ENCODE results near the gene GALR3.

The GALR3 gene

GRCh38 chr22:37806409-37807333, 16.5 kb upstream of the GALR3 start:
- Histone ChIP-seq H3K9me3 (replicated peaks in 1 of 11) (peaks cover 0 to 13% (median 9%) of the 10 kb centered on the region in 11 experiments; a peak in 13 of 22 replicates), H3K9ac (no peak overlapping the region), H4K20me1 (peaks cover 0 to 49% (median 19%) of the 10 kb centered on the region in 11 experiments; a peak in 9 of 22 replicates), H3K4me2 (peak overlapping the region; percentile 4 to 99 (median 98); a peak in 18 of 22 replicates), H3K4me3 (peak overlapping the region in 2 of 10 experiments; percentile 62 to 70; a peak in 2 of 20 replicates), H3K4me1 (peaks cover 25 to 47% (median 40%) of the 10 kb centered on the region in 10 experiments), H3K36me3 (no peaks in the 10 kb centered on the region), H3K27ac (no peak overlapping the region), H3K27me3 (peaks cover 83 to 87% (median 86%) of the 10 kb centered on the region in 11 experiments)
- TF ChIP-seq Cebpa-rat (IDR thresholded peaks at IDR 0.05), result no peak

- Histone ChIP-seq H3K27me3 (peaks cover 73 to 81% (median 76%) of the 10 kb centered on the region in 11 experiments), H3K9ac (peak within 1 kb of the TSS; percentile 2 to 76 (median 65); a peak in 19 of 22 replicates), H3K4me1 (peaks cover 25 to 38% (median 31%) of the 10 kb centered on the region in 10 experiments), H3K36me3 (no peaks in the 10 kb centered on the region), H3K4me3 (peak within 1 kb of the TSS; percentile 56 to 74 (median 67)), H3K4me2 (peak within 1 kb of the TSS; percentile 92 to 99 (median 99)), H3K9me3 (replicated peaks in 1 of 11) (peaks cover 0 to 13% (median 9%) of the 10 kb centered on the region in 11 experiments; a peak in 13 of 22 replicates), H4K20me1 (peaks cover 0 to 49% (median 19%) of the 10 kb centered on the region in 11 experiments; a peak in 9 of 22 replicates), H3K27ac (peak within 1 kb of the TSS in 1 of 11 experiments; percentile 12; a peak in 1 of 22 replicates)
- no peak for TF ChIP-seq Cebpa-rat (IDR thresholded peaks at IDR 0.05)
These were observed 15.5 kb upstream of the GALR3 start, which contains the start of gene GCAT for GRCh38 chr22:37807410-37808293. Gene GCAT, plus strand, starts transcription at chr22:37807934. Its CDS starts 34 bp downstream, at chr22:37807968.

GRCh38 chr22:37808294-37808657, 14.9 kb upstream of the GALR3 start:
- Histone ChIP-seq H3K4me2 (peak overlapping the region; percentile 92 to 99 (median 99)), H3K27me3 (peaks cover 67 to 75% (median 70%) of the 10 kb centered on the region in 11 experiments), H3K4me3 (peak overlapping the region; percentile 56 to 74 (median 67)), H3K9ac (peak overlapping the region; percentile 2 to 76 (median 65); a peak in 19 of 22 replicates), H3K36me3 (no peaks in the 10 kb centered on the region), H3K9me3 (replicated peaks in 1 of 11) (peaks cover 0 to 13% (median 9%) of the 10 kb centered on the region in 11 experiments; a peak in 13 of 22 replicates), H4K20me1 (peaks cover 0 to 48% (median 19%) of the 10 kb centered on the region in 11 experiments; a peak in 9 of 22 replicates), H3K27ac (no peak overlapping the region), H3K4me1 (peaks cover 20 to 32% (median 26%) of the 10 kb centered on the region in 10 experiments)
- no peak for TF ChIP-seq Cebpa-rat (IDR thresholded peaks at IDR 0.05)

- H3K27me3 ChIP-seq, result peaks cover 52 to 59% (median 54%) of the 10 kb centered on the region in 11 experiments
- H3K4me3 ChIP-seq, result no peak overlapping the region
- peaks cover 0 to 33% (median 17%) of the 10 kb centered on the region in 11 experiments; a peak in 9 of 22 replicates for H4K20me1 ChIP-seq
- H3K4me1 ChIP-seq, result peaks cover 16 to 29% (median 24%) of the 10 kb centered on the region in 10 experiments
- peaks cover 0 to 8% (median 0%) of the 10 kb centered on the region in 11 experiments; a peak in 2 of 22 replicates for H3K36me3 ChIP-seq
- no peak overlapping the region for H3K27ac ChIP-seq
- H3K4me2 ChIP-seq, result no peak overlapping the region
- H3K9ac ChIP-seq, result no peak overlapping the region
- TF ChIP-seq Cebpa-rat (IDR thresholded peaks at IDR 0.05), result no peak
- H3K9me3 ChIP-seq (replicated peaks in 1 of 11), result peaks cover 0 to 12% (median 9%) of the 10 kb centered on the region in 11 experiments; a peak in 13 of 22 replicates
These were observed 13.4 kb upstream of the GALR3 start for GRCh38 chr22:37809672-37810333.

GRCh38 chr22:37811867-37812266, 11.3 kb upstream of the GALR3 start:
- H3K27ac ChIP-seq, result no peak overlapping the region
- no peak overlapping the region for H3K4me2 ChIP-seq
- H3K36me3 ChIP-seq, result peaks cover 0 to 28% (median 0%) of the 10 kb centered on the region in 11 experiments; a peak in 3 of 22 replicates

GRCh38 chr22:37812869-37813678, 10.1 kb upstream of the GALR3 start:
- Histone ChIP-seq H3K4me1 (peaks cover 8 to 15% (median 10%) of the 10 kb centered on the region in 10 experiments), H3K4me3 (no peak overlapping the region), H3K27ac (no peak overlapping the region), H3K27me3 (peaks cover 26 to 36% (median 31%) of the 10 kb centered on the region in 11 experiments), H3K9me3 (replicated peaks in 1 of 11) (no peaks in the 10 kb centered on the region), H4K20me1 (peaks cover 0 to 20% (median 3%) of the 10 kb centered on the region in 11 experiments; a peak in 4 of 22 replicates), H3K36me3 (peaks cover 0 to 28% (median 0%) of the 10 kb centered on the region in 11 experiments; a peak in 3 of 22 replicates), H3K9ac (no peak overlapping the region; a peak in 1 of 22 replicates), H3K4me2 (no peak overlapping the region)
- no peak for TF ChIP-seq Cebpa-rat (IDR thresholded peaks at IDR 0.05)

More at GRCh38 chr22:37811867-37812266, 11.3 kb upstream of the GALR3 start:
- Histone ChIP-seq H3K9ac (no peak overlapping the region), H3K4me3 (no peak overlapping the region), H3K27me3 (peaks cover 31 to 39% (median 34%) of the 10 kb centered on the region in 11 experiments), H3K4me1 (peaks cover 8 to 20% (median 16%) of the 10 kb centered on the region in 10 experiments), H4K20me1 (peaks cover 0 to 20% (median 3%) of the 10 kb centered on the region in 11 experiments; a peak in 7 of 22 replicates), H3K9me3 (replicated peaks in 1 of 11) (no peaks in the 10 kb centered on the region)
- no peak for TF ChIP-seq Cebpa-rat (IDR thresholded peaks at IDR 0.05)

GRCh38 chr22:37815593-37815992, 7.6 kb upstream of the GALR3 start:
- H3K9me3 ChIP-seq (replicated peaks in 1 of 11), result no peaks in the 10 kb centered on the region
- H3K4me2 ChIP-seq, result no peak overlapping the region
- peak overlapping the region in 2 of 11 experiments; percentile 3 to 19; a peak in 2 of 22 replicates for H3K9ac ChIP-seq
- peaks cover 30 to 39% (median 34%) of the 10 kb centered on the region in 11 experiments for H3K27me3 ChIP-seq
- no peak overlapping the region for H3K4me3 ChIP-seq
- H3K36me3 ChIP-seq, result peaks cover 0 to 28% (median 0%) of the 10 kb centered on the region in 11 experiments; a peak in 3 of 22 replicates
- H3K4me1 ChIP-seq, result peaks cover 6 to 13% (median 10%) of the 10 kb centered on the region in 10 experiments; a peak in 15 of 20 replicates
- H3K27ac ChIP-seq, result no peak overlapping the region
- TF ChIP-seq Cebpa-rat (IDR thresholded peaks at IDR 0.05), result no peak
- H4K20me1 ChIP-seq, result peaks cover 0 to 10% (median 0%) of the 10 kb centered on the region in 11 experiments; a peak in 5 of 22 replicates

All from BLaER1 treated with 17β-estradiol and CSF1 and Interleukin-3, amounts not matched to agents 10 nM and 100 nM (cell line).